CD1c-positive myeloid dendritic cell (primary cell): ENCODE data around the gene PINLYP.
A peak's percentile ranks its signal among the peaks of the same experiment; 100 is the strongest.
"Not testable (repeated sequence)": the region's sequence is repeated elsewhere in the genome, so short reads cannot be mapped to it uniquely, and the experiment has no call there.

Experiments
- DNase-seq: peaks from one replicate; pipeline ENCODE4 v3.0.0-alpha.2; 2016; ENCODE audit errors: extremely low spot score

The PINLYP gene

GRCh38 chr19:43581467-43581866 is 5.9 kb downstream of the PINLYP start:
- no peak for DNase-seq

GRCh38 chr19:43582495-43582894 is 6.9 kb downstream of the PINLYP start:
- no peak for DNase-seq

GRCh38 chr19:43584484-43584883 is 8.9 kb downstream of the PINLYP start:
- DNase-seq: no peak

GRCh38 chr19:43586346-43586745 is 10.7 kb downstream of the PINLYP start:
- no peak for DNase-seq

- DNase-seq: not testable (repeated sequence)
These were observed 11.4 kb downstream of the PINLYP start for GRCh38 chr19:43587029-43587428.

GRCh38 chr19:43589277-43589676 is 13.7 kb downstream of the PINLYP start:
- no peak for DNase-seq

- no peak for DNase-seq
These were observed 14.1 kb downstream of the PINLYP start for GRCh38 chr19:43589678-43590077.

GRCh38 chr19:43591904-43592772 is 16.5 kb downstream of the PINLYP start:
- no peak for DNase-seq

- no peak for DNase-seq
These were observed 17.3 kb downstream of the PINLYP start for GRCh38 chr19:43592800-43593350.

- DNase-seq: no peak
These were observed 18.6 kb downstream of the PINLYP start for GRCh38 chr19:43594081-43594697.

GRCh38 chr19:43594710-43595604 is 19.4 kb downstream of the PINLYP start:
- DNase-seq: peak; percentile 78

GRCh38 chr19:43595605-43595998 is 20.0 kb downstream of the PINLYP start:
- no peak for DNase-seq

GRCh38 chr19:43595999-43596841 is 20.6 kb downstream of the PINLYP start, which contains the start of the genes IRGQ and ZNF576:
Gene IRGQ, minus strand, starts transcription at chr19:43596134. Its CDS starts 796 bp downstream, at chr19:43595338.
Gene ZNF576, plus strand, starts transcription at chr19:43596595. Its CDS starts 514 bp downstream, at chr19:43597109.
- peak; percentile 100 for DNase-seq

- no peak for DNase-seq
These were observed 21.4 kb downstream of the PINLYP start for GRCh38 chr19:43596842-43597461.

GRCh38 chr19:43597876-43598275 is 22.3 kb downstream of the PINLYP start:
- DNase-seq: peak; percentile 40

GRCh38 chr19:43598445-43599240 is 23.0 kb downstream of the PINLYP start:
- DNase-seq: no peak

- DNase-seq: no peak
These were observed 24.2 kb downstream of the PINLYP start for GRCh38 chr19:43599635-43600295.

GRCh38 chr19:43600326-43600725 is 24.7 kb downstream of the PINLYP start:
- DNase-seq: not testable (repeated sequence)
